22Rv1 (cell line): ENCODE results near the gene ZNF606.

Experiments used
- ZFX ChIP-seq: fragments of 450-650 bp; IDR thresholded peaks from 2 replicates; pipeline ENCODE4 v1.6.1; 2017; ENCODE audit warnings: antibody characterized with exemption, borderline replicate concordance
- TF ChIP-seq, protein P1 (sequence below): fragments of 450-650 bp; IDR thresholded peaks from 2 replicates; pipeline ENCODE4 v1.5.1; 2017; ENCODE audit warnings: mild to moderate bottlenecking

DNA sequence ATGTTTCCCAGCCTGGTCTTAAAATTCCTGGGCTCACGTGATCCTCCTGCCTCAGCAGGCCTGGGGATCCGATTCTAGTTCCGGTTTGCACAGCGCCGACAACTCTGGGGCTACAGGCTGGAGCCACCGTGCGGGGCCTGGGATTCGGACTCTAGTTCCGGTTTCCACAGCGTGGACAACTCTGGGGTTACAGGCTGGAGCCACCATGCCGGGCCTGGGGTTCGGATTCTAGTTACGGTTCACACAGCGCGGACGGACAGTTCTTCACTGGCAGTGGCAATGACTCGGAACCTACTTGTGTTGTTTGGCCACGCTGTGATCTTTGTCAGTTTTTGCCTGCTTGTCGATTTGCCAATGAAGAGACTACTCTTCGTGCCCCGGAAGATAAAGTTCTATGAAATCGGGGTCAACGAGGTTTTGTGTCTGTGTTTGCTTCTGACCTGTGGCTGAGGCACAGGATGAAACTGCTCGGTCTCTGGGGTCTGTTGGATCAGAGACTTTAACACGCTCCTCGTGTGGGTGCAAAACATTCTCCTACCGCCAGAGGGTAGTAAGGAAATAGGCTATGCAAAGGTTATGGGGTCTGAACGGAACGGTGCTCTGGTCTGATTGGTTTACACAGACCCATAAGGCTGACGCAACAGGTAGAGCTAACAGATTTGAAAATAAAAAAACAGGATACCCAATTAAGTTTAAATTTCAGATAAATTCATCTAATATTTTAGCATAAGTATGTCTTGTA, 19.1 kb upstream of the ZNF606 start:
- TF ChIP-seq, protein P1, sequence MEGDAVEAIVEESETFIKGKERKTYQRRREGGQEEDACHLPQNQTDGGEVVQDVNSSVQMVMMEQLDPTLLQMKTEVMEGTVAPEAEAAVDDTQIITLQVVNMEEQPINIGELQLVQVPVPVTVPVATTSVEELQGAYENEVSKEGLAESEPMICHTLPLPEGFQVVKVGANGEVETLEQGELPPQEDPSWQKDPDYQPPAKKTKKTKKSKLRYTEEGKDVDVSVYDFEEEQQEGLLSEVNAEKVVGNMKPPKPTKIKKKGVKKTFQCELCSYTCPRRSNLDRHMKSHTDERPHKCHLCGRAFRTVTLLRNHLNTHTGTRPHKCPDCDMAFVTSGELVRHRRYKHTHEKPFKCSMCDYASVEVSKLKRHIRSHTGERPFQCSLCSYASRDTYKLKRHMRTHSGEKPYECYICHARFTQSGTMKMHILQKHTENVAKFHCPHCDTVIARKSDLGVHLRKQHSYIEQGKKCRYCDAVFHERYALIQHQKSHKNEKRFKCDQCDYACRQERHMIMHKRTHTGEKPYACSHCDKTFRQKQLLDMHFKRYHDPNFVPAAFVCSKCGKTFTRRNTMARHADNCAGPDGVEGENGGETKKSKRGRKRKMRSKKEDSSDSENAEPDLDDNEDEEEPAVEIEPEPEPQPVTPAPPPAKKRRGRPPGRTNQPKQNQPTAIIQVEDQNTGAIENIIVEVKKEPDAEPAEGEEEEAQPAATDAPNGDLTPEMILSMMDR: peak; percentile 60
- TF ChIP-seq ZFX: no peak
